Naive thymus-derived CD4-positive, alpha-beta T cell (primary cell): ENCODE measurements around the gene SESN1. TPM values are rescaled to one million over a fixed set of nuclear protein-coding genes. Genes with fewer than 3 reads are reported as not detected.
"Not testable (repeated sequence)": the region's sequence is repeated elsewhere in the genome, so short reads cannot be mapped to it uniquely, and the experiment has no call there.

Experiments used
- ATAC-seq: fragments of 150-1000 bp; cut with Tn5 transposase; 2 replicates; pipeline ENCODE4 v1.10.0; 2021; ENCODE audit warnings: mild to moderate bottlenecking, moderate library complexity
- CTCF ChIA-PET: fragments of 350-600 bp; sonication (Branson Sonifier 250); formaldehyde crosslinking; loops from one replicate; lab custom pipeline; 2021; ENCODE audit warnings: antibody characterized with exemption; lab: Charles Lee
- POLR2A ChIA-PET: fragments of 350-600 bp; sonication (Branson Sonifier 250); formaldehyde crosslinking; loops from one replicate; lab custom pipeline; 2021; ENCODE audit warnings: antibody characterized with exemption, inconsistent platforms; lab: Charles Lee
- DNase-seq, 9 donors: peaks; one replicate each; pipeline versions ENCODE4 v3.0.0 to v3.0.0-alpha.2; 2020 to 2022; ENCODE audit warnings: mixed read lengths in 1 of 9
- H3K27ac ChIP-seq: one replicate; pipeline ENCODE4 v1.7.0; 2013; ENCODE audit warnings: mild to moderate bottlenecking, low read depth, low read length, moderate library complexity
- H3K27me3 ChIP-seq, 2 donors: one replicate each; pipeline ENCODE4 v1.7.0; 2013; ENCODE audit warnings: low read length in 2 of 2, mild to moderate bottlenecking in 2 of 2, moderate library complexity in 2 of 2; ENCODE audit not compliant: control insufficient read depth in 2 of 2, insufficient read depth in 2 of 2
- H3K36me3 ChIP-seq, 3 experiments: 1 replicate in 2 of 3; 2 replicates in 1 of 3; pipeline ENCODE4 v1.7.0; 2013; ENCODE audit warnings: low read length in 3 of 3, mild to moderate bottlenecking in 3 of 3, moderate library complexity in 1 of 3; ENCODE audit not compliant: insufficient read depth in 3 of 3, control insufficient read depth in 2 of 3
- H3K4me1 ChIP-seq, 2 donors: one replicate each; pipeline ENCODE4 v1.7.0; 2013; ENCODE audit warnings: low read length in 2 of 2, mild to moderate bottlenecking in 2 of 2, moderate library complexity in 1 of 2; ENCODE audit not compliant: control insufficient read depth in 2 of 2, insufficient read depth in 2 of 2
- H3K4me3 ChIP-seq: 2 replicates; pipeline ENCODE4 v1.7.0; 2013; ENCODE audit warnings: mild to moderate bottlenecking, low read length
- H3K9me3 ChIP-seq, 3 experiments: 1 replicate in 2 of 3; 2 replicates in 1 of 3; pipeline ENCODE4 v1.7.0; 2013; ENCODE audit warnings: low read length in 3 of 3; ENCODE audit not compliant: control insufficient read depth in 2 of 3
- H3K27ac Mint-ChIP-seq, 9 donors: one replicate each; pipeline ENCODE4 v1.8.0; 2020 to 2022; ENCODE audit warnings: mixed read lengths in 9 of 9, mild to moderate bottlenecking in 8 of 9, moderate library complexity in 5 of 9, inconsistent platforms in 2 of 9
- H3K27me3 Mint-ChIP-seq, 5 donors: one replicate each; pipeline ENCODE4 v1.8.0; 2021 to 2022; ENCODE audit warnings: mixed read lengths in 5 of 5, mild to moderate bottlenecking in 1 of 5
- H3K36me3 Mint-ChIP-seq, 5 donors: one replicate each; pipeline ENCODE4 v1.8.0; 2020 to 2022; ENCODE audit warnings: mixed read lengths in 5 of 5, mild to moderate bottlenecking in 3 of 5, inconsistent platforms in 1 of 5
- H3K4me1 Mint-ChIP-seq, 7 donors: one replicate each; pipeline ENCODE4 v1.8.0; 2020 to 2022; ENCODE audit warnings: mixed read lengths in 7 of 7, mild to moderate bottlenecking in 3 of 7, inconsistent platforms in 1 of 7
- H3K4me3 Mint-ChIP-seq, 10 donors: one replicate each; pipeline ENCODE4 v1.8.0; 2020 to 2022; ENCODE audit warnings: mild to moderate bottlenecking in 10 of 10, mixed read lengths in 10 of 10, moderate library complexity in 6 of 10, inconsistent platforms in 2 of 10
- H3K9me3 Mint-ChIP-seq, 11 donors: one replicate each; pipeline ENCODE4 v1.8.0; 2020 to 2022; ENCODE audit warnings: mixed read lengths in 11 of 11, mild to moderate bottlenecking in 4 of 11, inconsistent platforms in 1 of 11, moderate library complexity in 1 of 11
- intact Hi-C, 2 donors: fragments of 100-400 bp; cut with micrococcal nuclease; formaldehyde crosslinking; loops; one replicate each; pipeline ENCODE4 v1.15.1; 2023
- polyA plus RNA-seq, 2 donors: library from polyadenylated mRNA; unstranded; fragments of 300-500 nt; fragmentation: Illumina TruSeq; gene quantifications; one replicate each; pipeline ENCODE4 v1.2.3, GENCODE V29; 2021
- total RNA-seq, 6 experiments: library from RNA in 5 of 6; stranded (reverse) in 5 of 6; gene quantifications; 1 replicate in 5 of 6; 2 replicates in 1 of 6; pipeline ENCODE4 v1.2.3 and lab custom pipeline; 2021 to 2026

Gene SESN1
- total and polyA plus RNA-seq, 7 experiments from 2014 or later: 16.5 to 61.8 (median 37.2) TPM

DNA sequence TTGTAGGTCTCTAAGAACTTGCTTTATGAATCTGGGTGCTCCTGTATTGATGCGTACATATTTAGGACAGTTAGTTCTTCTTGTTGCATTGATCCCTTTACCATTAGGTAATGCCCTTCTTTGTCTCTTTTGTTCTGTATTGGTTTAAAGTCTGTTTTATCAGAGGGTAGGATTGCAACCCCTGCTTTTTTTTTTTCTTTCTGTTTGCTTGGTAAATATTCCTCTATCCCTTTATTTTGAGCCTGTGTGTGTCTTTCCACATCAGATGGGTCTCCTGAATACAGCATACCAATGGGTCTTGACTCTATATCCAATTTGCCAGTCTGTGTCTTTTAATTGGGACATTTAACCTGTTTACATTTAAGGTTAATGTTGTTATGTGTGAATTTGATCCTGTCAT, 116.0 kb downstream of the SESN1 start:
- CTCF ChIA-PET, H3K4me3 Mint-ChIP-seq, POLR2A ChIA-PET, intact Hi-C loops, H3K4me1 Mint-ChIP-seq, ATAC-seq, H3K36me3 ChIP-seq, H3K27me3 ChIP-seq, DNase-seq, H3K27ac Mint-ChIP-seq, H3K4me3 ChIP-seq, H3K27ac ChIP-seq, H3K9me3 ChIP-seq, H3K4me1 ChIP-seq: not testable (repeated sequence)
- Mint-ChIP-seq H3K36me3 (peaks cover 16 to 59% (median 53%) of the 10 kb centered on the region in 5 donors), H3K27me3 (peaks cover 0 to 34% (median 0%) of the 10 kb centered on the region in 5 donors), H3K9me3 (peaks cover 10 to 73% (median 33%) of the 10 kb centered on the region in 11 donors)

DNA sequence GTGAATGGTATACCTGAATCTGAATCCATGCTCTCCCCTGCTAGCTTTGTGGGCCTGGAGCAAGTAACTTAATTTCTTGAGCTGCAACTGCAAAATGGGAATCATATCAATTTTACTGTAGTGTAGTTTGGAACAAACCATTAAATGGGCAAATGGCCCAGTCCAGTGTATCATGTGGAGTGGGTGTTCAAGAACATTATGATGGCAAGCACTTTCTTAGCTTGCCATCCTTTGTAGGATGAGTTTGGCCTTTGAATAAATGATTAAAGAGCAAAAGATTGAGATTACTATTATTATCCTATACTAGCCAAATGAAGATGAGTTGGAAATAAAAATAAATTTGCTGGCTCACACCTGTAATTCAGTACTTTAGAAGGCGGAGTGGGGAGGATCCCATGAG, 120.4 kb downstream of the SESN1 start:
- Histone ChIP-seq H3K4me1 (no peaks in the 10 kb centered on the region), H3K27me3 (no peaks in the 10 kb centered on the region), H3K27ac (no peak overlapping the region), H3K4me3 (no peak overlapping the region), H3K9me3 (no peaks in the 10 kb centered on the region), H3K36me3 (no peaks in the 10 kb centered on the region)
- intact Hi-C loops: no loop called here
- Mint-ChIP-seq H3K27me3 (peaks cover 0 to 34% (median 0%) of the 10 kb centered on the region in 5 donors), H3K4me3 (no peak overlapping the region), H3K9me3 (peaks cover 0 to 39% (median 17%) of the 10 kb centered on the region in 11 donors), H3K36me3 (peaks cover 8 to 42% (median 27%) of the 10 kb centered on the region in 5 donors), H3K27ac (no peak overlapping the region), H3K4me1 (peaks cover 0 to 11% (median 0%) of the 10 kb centered on the region in 7 donors)
- CTCF ChIA-PET: no interaction called here
- ATAC-seq (no peak), DNase-seq (no peak)
- POLR2A ChIA-PET: no interaction called here

DNA sequence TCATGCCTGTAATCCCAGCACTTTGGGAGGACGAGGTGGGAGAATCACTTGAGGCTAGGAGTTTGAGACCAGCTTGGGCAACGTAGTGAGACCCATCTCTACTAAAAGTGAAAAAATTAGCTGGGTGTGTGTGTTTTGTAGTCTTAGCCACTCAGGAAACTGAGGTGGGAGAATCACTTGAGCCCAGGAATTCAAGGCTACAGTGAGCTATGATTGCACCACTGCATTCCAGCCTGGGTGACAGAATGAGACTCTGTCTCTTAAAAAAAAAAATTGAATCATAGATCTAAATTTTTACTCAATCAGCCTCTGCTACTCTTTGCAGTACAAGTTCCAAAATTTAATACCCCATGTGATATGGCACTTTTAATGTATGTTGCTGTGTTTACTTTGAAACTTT, 124.9 kb downstream of the SESN1 start:
- peaks cover 0 to 21% (median 6%) of the 10 kb centered on the region in 7 donors for H3K4me1 Mint-ChIP-seq
- ATAC-seq: no peak
- no peak overlapping the region for H3K4me3 Mint-ChIP-seq

DNA sequence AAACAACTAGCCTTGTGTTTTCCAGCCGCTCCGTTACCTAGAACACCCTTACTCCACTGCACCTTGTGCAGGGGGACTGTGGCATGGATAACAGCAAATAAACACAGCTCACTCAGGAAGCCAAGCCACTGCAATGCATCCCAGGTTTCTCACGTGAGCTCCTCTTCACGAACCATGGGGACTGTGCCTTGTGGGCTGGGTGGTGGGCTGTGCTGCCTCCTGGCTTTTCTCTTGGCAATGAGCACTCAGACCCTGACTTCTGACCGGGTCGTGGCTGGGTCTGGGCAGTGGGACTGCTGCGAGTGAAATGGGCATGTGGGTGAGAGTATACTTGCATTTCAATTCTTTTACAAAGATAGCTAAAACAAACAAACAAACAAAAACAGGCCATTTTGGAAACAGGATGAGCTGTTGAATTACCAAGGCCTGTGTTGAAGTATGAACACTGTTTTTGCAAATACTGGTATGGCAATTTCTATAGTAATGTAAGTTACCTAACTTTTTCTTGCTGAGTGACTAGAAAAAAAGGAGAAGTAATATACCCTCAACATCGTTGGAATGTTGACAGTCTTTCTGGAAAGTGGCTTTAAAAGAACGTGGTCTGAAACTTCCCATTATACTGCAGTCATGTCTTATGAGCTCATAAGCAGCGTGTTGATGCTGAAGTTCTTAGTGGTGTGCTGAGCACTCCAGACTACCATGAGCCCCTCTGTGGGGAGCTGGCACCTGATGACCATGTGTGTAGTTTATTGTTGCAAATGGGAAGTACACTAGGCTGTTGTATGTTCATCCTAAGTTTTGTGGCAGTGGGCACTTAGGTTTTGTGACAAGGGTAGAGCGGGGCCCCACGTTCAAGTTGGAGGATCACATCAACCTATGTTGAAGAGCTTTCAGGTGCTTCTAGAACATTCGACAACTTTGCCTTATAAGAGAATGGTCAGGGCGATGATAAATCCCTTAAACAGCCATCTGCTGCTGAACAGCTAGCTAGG, 126.0 kb downstream of the SESN1 start:
- DNase-seq (no peak), ATAC-seq (peak; percentile 32)
- no peaks in the 10 kb centered on the region for H3K36me3 ChIP-seq
- intact Hi-C loops: no loop called here
- ChIA-PET CTCF (no interaction called here), POLR2A (interaction anchor here (0.6 kb wide), 1 partner anchor 41 kb away, joined by 3 read pairs; no protein-coding TSS in a partner anchor)
- H3K4me3 ChIP-seq: no peak overlapping the region
- H3K27me3 Mint-ChIP-seq: peaks cover 0 to 5% (median 0%) of the 10 kb centered on the region in 5 donors
- H3K27ac ChIP-seq: no peak overlapping the region
- H3K9me3 Mint-ChIP-seq: no peaks in the 10 kb centered on the region
- no peaks in the 10 kb centered on the region for H3K27me3 ChIP-seq
- H3K4me1 ChIP-seq: no peaks in the 10 kb centered on the region
- H3K27ac Mint-ChIP-seq: no peak overlapping the region
- H3K4me1 Mint-ChIP-seq: peaks cover 0 to 21% (median 6%) of the 10 kb centered on the region in 7 donors
- no peaks in the 10 kb centered on the region for H3K9me3 ChIP-seq
- peaks cover 0 to 17% (median 11%) of the 10 kb centered on the region in 5 donors for H3K36me3 Mint-ChIP-seq
- no peak overlapping the region for H3K4me3 Mint-ChIP-seq

More for the DNA sequence above, 124.9 kb downstream of the SESN1 start:
- POLR2A ChIA-PET: interaction anchor here (0.6 kb wide), 1 partner anchor 10 kb away, joined by 7 read pairs; no protein-coding TSS in a partner anchor
- Histone ChIP-seq H3K4me3 (no peak overlapping the region), H3K4me1 (no peaks in the 10 kb centered on the region), H3K27ac (no peak overlapping the region), H3K36me3 (no peaks in the 10 kb centered on the region), H3K9me3 (no peaks in the 10 kb centered on the region), H3K27me3 (no peaks in the 10 kb centered on the region)
- intact Hi-C loops: no loop called here
- CTCF ChIA-PET: interaction anchor here (0.7 kb wide), 1 partner anchor 496 kb away, joined by 3 read pairs; no protein-coding TSS in a partner anchor
- Mint-ChIP-seq H3K36me3 (peaks cover 0 to 21% (median 9%) of the 10 kb centered on the region in 5 donors), H3K9me3 (peaks cover 0 to 4% (median 0%) of the 10 kb centered on the region in 11 donors), H3K27ac (no peak overlapping the region), H3K27me3 (peaks cover 0 to 6% (median 0%) of the 10 kb centered on the region in 5 donors)
- DNase-seq: no peak

DNA sequence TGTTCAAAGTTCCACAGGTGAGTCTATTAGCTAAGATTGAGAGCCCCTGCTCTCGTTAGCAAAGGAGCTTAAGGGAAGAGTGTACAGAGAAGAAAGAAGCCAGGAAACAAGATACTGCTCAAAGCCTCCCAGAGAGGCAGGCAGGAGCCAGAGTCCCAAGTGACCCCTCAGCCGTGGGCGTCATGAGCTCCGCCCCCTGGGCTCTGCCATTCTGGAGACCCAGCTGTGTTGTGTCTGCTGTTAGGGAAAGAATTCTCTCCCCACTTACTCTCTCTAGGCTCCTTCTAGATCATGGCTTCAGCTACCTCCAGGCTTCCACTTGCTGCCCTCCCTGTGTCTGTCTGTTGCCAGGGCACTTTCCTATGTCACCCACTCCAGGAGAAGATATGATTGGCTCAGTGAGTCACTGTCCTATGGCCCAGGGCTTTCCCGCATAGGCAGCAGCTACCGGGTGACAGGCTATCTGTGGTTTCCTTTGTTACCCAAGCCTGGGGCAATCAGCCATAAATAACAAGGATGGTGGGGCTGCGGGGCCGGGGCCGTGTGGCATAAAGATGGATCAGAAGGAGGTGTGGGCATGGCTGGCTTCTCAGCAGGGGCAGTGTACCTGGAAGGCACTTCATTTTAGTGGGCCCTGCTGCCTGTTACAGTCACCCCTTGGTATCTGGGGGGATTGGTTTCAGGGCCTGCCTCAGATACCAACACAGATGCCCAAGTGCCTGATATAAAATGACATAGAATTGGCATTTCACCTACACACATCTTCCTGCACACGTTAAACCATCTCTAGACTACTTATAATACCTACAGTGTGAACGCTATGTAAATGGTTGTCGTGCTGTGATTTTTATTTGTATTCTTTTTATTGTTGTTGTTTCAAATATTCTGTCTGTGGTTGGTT, 127.5 kb downstream of the SESN1 start:
- no peak for DNase-seq
- Histone ChIP-seq H3K36me3 (no peaks in the 10 kb centered on the region), H3K9me3 (no peaks in the 10 kb centered on the region), H3K27ac (no peak overlapping the region), H3K4me3 (no peak overlapping the region), H3K27me3 (no peaks in the 10 kb centered on the region), H3K4me1 (no peaks in the 10 kb centered on the region)
- H3K27me3 Mint-ChIP-seq: peaks cover 0 to 2% (median 0%) of the 10 kb centered on the region in 5 donors
- ChIA-PET CTCF (interaction anchor here (1.3 kb wide), 1 partner anchor 21 kb away, joined by 3 read pairs; no protein-coding TSS in a partner anchor), POLR2A (no interaction called here)
- ATAC-seq: peak; percentile 93
- no peaks in the 10 kb centered on the region for H3K9me3 Mint-ChIP-seq
- peak overlapping the region in 4 of 9 donors; percentile 38 to 76 (median 60) for H3K27ac Mint-ChIP-seq
- intact Hi-C loops: no loop called here
- no peak overlapping the region for H3K4me3 Mint-ChIP-seq
- peaks cover 0 to 21% (median 6%) of the 10 kb centered on the region in 7 donors for H3K4me1 Mint-ChIP-seq
- H3K36me3 Mint-ChIP-seq: peaks cover 0 to 17% (median 15%) of the 10 kb centered on the region in 5 donors

DNA sequence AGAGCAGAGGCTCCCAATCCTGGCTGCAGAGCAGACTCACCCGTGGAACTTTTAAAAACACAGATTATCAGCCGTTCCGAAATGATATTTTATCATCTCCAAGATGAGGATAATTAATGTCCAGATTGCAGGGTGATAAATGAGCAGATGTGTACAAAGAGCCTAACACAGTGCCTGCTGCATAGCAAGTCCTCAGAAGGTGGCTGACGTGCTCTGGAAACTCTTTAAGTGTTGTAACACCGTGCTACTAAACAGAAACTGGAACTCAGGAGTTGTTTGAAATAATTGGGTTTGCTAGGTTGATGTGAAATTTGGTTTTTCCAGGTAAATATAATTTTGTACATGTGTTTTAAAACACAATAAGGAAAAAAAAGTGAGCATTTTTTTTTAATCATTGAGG, 128.4 kb downstream of the SESN1 start:
- ChIA-PET CTCF (interaction anchor here (1.3 kb wide), 1 partner anchor 20 kb away, joined by 3 read pairs; no protein-coding TSS in a partner anchor), POLR2A (no interaction called here)
- Mint-ChIP-seq H3K27me3 (peaks cover 0 to 2% (median 0%) of the 10 kb centered on the region in 5 donors), H3K9me3 (no peaks in the 10 kb centered on the region), H3K4me1 (peaks cover 0 to 17% (median 6%) of the 10 kb centered on the region in 7 donors), H3K36me3 (peaks cover 0 to 18% (median 15%) of the 10 kb centered on the region in 5 donors), H3K4me3 (no peak overlapping the region), H3K27ac (peak overlapping the region in 1 of 9 donors; percentile 38)
- Histone ChIP-seq H3K36me3 (no peaks in the 10 kb centered on the region), H3K4me1 (no peaks in the 10 kb centered on the region), H3K4me3 (no peak overlapping the region), H3K9me3 (no peaks in the 10 kb centered on the region), H3K27ac (no peak overlapping the region), H3K27me3 (no peaks in the 10 kb centered on the region)
- intact Hi-C loops: no loop called here
- ATAC-seq (no peak), DNase-seq (no peak)
